HepG2 (cell line): ENCODE results near the gene CHMP6. TPM values are rescaled to one million over a fixed set of nuclear protein-coding genes. Genes with fewer than 3 reads are reported as not detected.
A peak's percentile ranks its signal among the peaks of the same experiment; 100 is the strongest.

Experiments used
- ATF7 ChIP-seq, 2 experiments: fragments of 450-650 bp in 1 of 2; sonication (generic) in 1 of 2; formaldehyde crosslinking in 1 of 2; IDR thresholded peaks; 2 replicates each; pipeline versions ENCODE4 v1.4.0 to v1.6.1; 2016 to 2020; ENCODE audit warnings: antibody characterized with exemption in 1 of 2, mild to moderate bottlenecking in 1 of 2, missing genetic modification reagents in 1 of 2
- FOXA1 ChIP-seq, 2 experiments: fragments of 450-650 bp in 1 of 2; sonication (generic) in 1 of 2; formaldehyde crosslinking in 1 of 2; IDR thresholded peaks; 2 replicates each; pipeline versions ENCODE4 v1.4.0 to v1.6.1; 2016 to 2020; ENCODE audit warnings: missing genetic modification reagents in 1 of 2
- JDP2 ChIP-seq: sonication (generic); formaldehyde crosslinking; IDR thresholded peaks from 2 replicates; pipeline ENCODE4 v1.8.1; 2022; ENCODE audit warnings: missing genetic modification reagents, borderline replicate concordance
- NCOA2 ChIP-seq: sonication (generic); formaldehyde crosslinking; IDR thresholded peaks from 2 replicates; pipeline ENCODE4 v1.8.0; 2022; ENCODE audit warnings: inconsistent platforms
- PRPF4 ChIP-seq: fragments of 200-400 bp; formaldehyde crosslinking; IDR thresholded peaks from 2 replicates; pipeline ENCODE4 v1.6.1; 2016; ENCODE audit warnings: low read length, low read depth; ENCODE audit not compliant: poor library complexity, severe bottlenecking
- TCF7L2 ChIP-seq: IDR thresholded peaks from 2 replicates; pipeline ENCODE4 v1.6.1; 2011; ENCODE audit warnings: mild to moderate bottlenecking, low read depth, low read length, moderate library complexity
- WIZ ChIP-seq: sonication (generic); formaldehyde crosslinking; IDR thresholded peaks from 2 replicates; pipeline ENCODE4 v1.5.1; 2020; ENCODE audit warnings: mild to moderate bottlenecking, missing genetic modification reagents
- ZFP90 ChIP-seq: sonication (generic); formaldehyde crosslinking; IDR thresholded peaks from 2 replicates; pipeline ENCODE4 v1.8.0; 2022; ENCODE audit warnings: missing genetic modification reagents, mild to moderate bottlenecking, inconsistent platforms, borderline replicate concordance
- ZNF562 ChIP-seq: sonication (generic); formaldehyde crosslinking; IDR thresholded peaks from 2 replicates; pipeline ENCODE4 v1.8.0; 2022; ENCODE audit warnings: missing genetic modification reagents, borderline replicate concordance
- ZNF569 ChIP-seq: sonication (generic); formaldehyde crosslinking; IDR thresholded peaks from 2 replicates; pipeline ENCODE4 v1.5.0; 2020; ENCODE audit warnings: mild to moderate bottlenecking, missing genetic modification reagents, moderate library complexity, borderline replicate concordance
- ZNF781 ChIP-seq: sonication (generic); formaldehyde crosslinking; IDR thresholded peaks from 2 replicates; pipeline ENCODE4 v1.5.1; 2020; ENCODE audit warnings: borderline replicate concordance, mild to moderate bottlenecking, missing genetic modification reagents; ENCODE audit errors: not compliant biosample characterization
- polyA plus RNA-seq, 8 experiments: library from polyadenylated mRNA; depleted of rRNA in 3 of 8; stranded (reverse) in 7 of 8; unstranded in 1 of 8; fragments of >200 nt; fragmentation: Illumina TruSeq in 4 of 8; extraction: Trizol in 4 of 8; gene quantifications; 2 replicates each; pipeline versions ENCODE4 v1.2.1 to v1.2.3, GENCODE V29; 2011 to 2016; ENCODE audit warnings: low read depth in 4 of 8, missing spikeins in 1 of 8, mixed read lengths in 1 of 8; ENCODE audit not compliant: insufficient read depth in 1 of 8
- total RNA-seq, 5 experiments: library from RNA; depleted of rRNA; stranded (reverse); fragments of >200 nt; fragmentation: Illumina TruSeq; extraction: Trizol; gene quantifications; 2 replicates each; pipeline ENCODE4 v1.2.3, GENCODE V29; 2016; ENCODE audit warnings: low read depth in 1 of 5
- TF ChIP-seq, protein P1 (sequence below): sonication (generic); formaldehyde crosslinking; IDR thresholded peaks from 2 replicates; pipeline ENCODE4 v1.4.0; 2020; ENCODE audit warnings: missing genetic modification reagents
- TF ChIP-seq, protein P2 (sequence below): IDR thresholded peaks from 2 replicates; pipeline ENCODE4 v1.6.1; 2016; ENCODE audit warnings: missing genetic modification reagents, missing compliant biosample characterization
- TF ChIP-seq, protein P3 (sequence below): sonication (generic); formaldehyde crosslinking; IDR thresholded peaks from 2 replicates; pipeline ENCODE4 v1.5.1; 2020; ENCODE audit warnings: mild to moderate bottlenecking, missing genetic modification reagents, moderate library complexity
- TF ChIP-seq, protein P4 (sequence below): sonication (generic); formaldehyde crosslinking; IDR thresholded peaks from 2 replicates; pipeline ENCODE4 v1.4.0; 2020; ENCODE audit warnings: missing genetic modification reagents, borderline replicate concordance

Gene CHMP6
- total and polyA plus RNA-seq, 2 of the 13 experiments (the other 11 are each of a cell fraction or from before 2014, with no cell fraction given), result 11.1 to 24.2 TPM

DNA sequence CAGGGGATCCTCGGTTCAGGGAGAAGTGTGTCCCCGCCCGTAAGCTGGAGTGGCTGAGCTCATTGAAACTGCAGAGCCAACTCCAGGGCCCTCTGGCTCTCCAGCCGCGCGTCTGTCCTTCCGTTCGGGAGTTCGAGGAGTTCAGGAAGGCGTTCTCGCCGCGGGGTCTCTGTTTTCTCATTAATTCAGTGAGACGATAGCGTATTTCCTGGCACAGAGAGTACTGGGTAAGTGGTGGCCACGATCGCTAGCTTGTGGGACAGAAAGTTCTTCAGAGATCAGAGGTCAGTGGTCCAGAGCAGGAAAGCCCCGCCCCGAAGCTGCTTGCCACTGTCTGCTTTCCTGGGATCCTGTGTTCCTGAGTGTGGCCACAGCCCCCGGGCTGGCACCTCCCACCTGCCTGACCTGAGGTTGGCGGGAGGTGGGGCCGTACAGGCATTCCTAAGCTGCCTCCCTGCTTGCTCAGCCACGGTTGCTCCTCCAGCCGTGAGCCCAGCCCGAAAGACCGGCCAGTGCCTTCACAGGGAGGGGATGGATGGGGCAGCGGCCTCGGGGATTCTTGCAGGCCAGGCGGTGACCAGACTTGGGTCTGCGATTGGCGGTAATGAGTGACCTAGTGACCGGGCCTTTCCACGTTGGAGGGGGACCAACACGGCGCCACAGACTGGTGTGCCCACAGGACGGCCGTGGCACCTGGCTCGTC, 52.2 kb downstream of the CHMP6 start (continued):
- TF ChIP-seq, protein P1, sequence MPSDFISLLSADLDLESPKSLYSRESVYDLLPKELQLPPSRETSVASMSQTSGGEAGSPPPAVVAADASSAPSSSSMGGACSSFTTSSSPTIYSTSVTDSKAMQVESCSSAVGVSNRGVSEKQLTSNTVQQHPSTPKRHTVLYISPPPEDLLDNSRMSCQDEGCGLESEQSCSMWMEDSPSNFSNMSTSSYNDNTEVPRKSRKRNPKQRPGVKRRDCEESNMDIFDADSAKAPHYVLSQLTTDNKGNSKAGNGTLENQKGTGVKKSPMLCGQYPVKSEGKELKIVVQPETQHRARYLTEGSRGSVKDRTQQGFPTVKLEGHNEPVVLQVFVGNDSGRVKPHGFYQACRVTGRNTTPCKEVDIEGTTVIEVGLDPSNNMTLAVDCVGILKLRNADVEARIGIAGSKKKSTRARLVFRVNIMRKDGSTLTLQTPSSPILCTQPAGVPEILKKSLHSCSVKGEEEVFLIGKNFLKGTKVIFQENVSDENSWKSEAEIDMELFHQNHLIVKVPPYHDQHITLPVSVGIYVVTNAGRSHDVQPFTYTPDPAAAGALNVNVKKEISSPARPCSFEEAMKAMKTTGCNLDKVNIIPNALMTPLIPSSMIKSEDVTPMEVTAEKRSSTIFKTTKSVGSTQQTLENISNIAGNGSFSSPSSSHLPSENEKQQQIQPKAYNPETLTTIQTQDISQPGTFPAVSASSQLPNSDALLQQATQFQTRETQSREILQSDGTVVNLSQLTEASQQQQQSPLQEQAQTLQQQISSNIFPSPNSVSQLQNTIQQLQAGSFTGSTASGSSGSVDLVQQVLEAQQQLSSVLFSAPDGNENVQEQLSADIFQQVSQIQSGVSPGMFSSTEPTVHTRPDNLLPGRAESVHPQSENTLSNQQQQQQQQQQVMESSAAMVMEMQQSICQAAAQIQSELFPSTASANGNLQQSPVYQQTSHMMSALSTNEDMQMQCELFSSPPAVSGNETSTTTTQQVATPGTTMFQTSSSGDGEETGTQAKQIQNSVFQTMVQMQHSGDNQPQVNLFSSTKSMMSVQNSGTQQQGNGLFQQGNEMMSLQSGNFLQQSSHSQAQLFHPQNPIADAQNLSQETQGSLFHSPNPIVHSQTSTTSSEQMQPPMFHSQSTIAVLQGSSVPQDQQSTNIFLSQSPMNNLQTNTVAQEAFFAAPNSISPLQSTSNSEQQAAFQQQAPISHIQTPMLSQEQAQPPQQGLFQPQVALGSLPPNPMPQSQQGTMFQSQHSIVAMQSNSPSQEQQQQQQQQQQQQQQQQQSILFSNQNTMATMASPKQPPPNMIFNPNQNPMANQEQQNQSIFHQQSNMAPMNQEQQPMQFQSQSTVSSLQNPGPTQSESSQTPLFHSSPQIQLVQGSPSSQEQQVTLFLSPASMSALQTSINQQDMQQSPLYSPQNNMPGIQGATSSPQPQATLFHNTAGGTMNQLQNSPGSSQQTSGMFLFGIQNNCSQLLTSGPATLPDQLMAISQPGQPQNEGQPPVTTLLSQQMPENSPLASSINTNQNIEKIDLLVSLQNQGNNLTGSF (CRISPR knock-in tag), result 0 out of 2 replicates have a peak, but pooled peaks have one; percentile 52
- TF ChIP-seq WIZ (no peak), JDP2 (CRISPR knock-in tag) (no peak), FOXA1 (IDR thresholded peaks at IDR 0.05) (no peak), FOXA1 (CRISPR knock-in tag; IDR thresholded peaks at IDR 0.05) (no peak), PRPF4 (no peak), NCOA2 (CRISPR knock-in tag) (peak; percentile 54; the same call in 1 of the 2 replicates), ATF7 (IDR thresholded peaks at IDR 0.05) (no peak), ATF7 (CRISPR knock-in tag; IDR thresholded peaks at IDR 0.05) (no peak), TCF7L2 (no peak), ZNF569 (CRISPR knock-in tag) (no peak), ZFP90 (CRISPR knock-in tag) (no peak; the same call in 1 of the 2 replicates), ZNF562 (CRISPR knock-in tag) (no peak), ZNF781 (CRISPR knock-in tag) (no peak)
- TF ChIP-seq, protein P2, sequence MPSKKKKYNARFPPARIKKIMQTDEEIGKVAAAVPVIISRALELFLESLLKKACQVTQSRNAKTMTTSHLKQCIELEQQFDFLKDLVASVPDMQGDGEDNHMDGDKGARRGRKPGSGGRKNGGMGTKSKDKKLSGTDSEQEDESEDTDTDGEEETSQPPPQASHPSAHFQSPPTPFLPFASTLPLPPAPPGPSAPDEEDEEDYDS (CRISPR knock-in tag), result peak; percentile 90
- TF ChIP-seq, protein P3, sequence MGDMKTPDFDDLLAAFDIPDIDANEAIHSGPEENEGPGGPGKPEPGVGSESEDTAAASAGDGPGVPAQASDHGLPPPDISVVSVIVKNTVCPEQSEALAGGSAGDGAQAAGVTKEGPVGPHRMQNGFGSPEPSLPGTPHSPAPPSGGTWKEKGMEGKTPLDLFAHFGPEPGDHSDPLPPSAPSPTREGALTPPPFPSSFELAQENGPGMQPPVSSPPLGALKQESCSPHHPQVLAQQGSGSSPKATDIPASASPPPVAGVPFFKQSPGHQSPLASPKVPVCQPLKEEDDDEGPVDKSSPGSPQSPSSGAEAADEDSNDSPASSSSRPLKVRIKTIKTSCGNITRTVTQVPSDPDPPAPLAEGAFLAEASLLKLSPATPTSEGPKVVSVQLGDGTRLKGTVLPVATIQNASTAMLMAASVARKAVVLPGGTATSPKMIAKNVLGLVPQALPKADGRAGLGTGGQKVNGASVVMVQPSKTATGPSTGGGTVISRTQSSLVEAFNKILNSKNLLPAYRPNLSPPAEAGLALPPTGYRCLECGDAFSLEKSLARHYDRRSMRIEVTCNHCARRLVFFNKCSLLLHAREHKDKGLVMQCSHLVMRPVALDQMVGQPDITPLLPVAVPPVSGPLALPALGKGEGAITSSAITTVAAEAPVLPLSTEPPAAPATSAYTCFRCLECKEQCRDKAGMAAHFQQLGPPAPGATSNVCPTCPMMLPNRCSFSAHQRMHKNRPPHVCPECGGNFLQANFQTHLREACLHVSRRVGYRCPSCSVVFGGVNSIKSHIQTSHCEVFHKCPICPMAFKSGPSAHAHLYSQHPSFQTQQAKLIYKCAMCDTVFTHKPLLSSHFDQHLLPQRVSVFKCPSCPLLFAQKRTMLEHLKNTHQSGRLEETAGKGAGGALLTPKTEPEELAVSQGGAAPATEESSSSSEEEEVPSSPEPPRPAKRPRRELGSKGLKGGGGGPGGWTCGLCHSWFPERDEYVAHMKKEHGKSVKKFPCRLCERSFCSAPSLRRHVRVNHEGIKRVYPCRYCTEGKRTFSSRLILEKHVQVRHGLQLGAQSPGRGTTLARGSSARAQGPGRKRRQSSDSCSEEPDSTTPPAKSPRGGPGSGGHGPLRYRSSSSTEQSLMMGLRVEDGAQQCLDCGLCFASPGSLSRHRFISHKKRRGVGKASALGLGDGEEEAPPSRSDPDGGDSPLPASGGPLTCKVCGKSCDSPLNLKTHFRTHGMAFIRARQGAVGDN (CRISPR knock-in tag), result peak; percentile 90
- TF ChIP-seq, protein P4, sequence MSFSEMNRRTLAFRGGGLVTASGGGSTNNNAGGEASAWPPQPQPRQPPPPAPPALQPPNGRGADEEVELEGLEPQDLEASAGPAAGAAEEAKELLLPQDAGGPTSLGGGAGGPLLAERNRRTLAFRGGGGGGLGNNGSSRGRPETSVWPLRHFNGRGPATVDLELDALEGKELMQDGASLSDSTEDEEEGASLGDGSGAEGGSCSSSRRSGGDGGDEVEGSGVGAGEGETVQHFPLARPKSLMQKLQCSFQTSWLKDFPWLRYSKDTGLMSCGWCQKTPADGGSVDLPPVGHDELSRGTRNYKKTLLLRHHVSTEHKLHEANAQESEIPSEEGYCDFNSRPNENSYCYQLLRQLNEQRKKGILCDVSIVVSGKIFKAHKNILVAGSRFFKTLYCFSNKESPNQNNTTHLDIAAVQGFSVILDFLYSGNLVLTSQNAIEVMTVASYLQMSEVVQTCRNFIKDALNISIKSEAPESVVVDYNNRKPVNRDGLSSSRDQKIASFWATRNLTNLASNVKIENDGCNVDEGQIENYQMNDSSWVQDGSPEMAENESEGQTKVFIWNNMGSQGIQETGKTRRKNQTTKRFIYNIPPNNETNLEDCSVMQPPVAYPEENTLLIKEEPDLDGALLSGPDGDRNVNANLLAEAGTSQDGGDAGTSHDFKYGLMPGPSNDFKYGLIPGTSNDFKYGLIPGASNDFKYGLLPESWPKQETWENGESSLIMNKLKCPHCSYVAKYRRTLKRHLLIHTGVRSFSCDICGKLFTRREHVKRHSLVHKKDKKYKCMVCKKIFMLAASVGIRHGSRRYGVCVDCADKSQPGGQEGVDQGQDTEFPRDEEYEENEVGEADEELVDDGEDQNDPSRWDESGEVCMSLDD, result no peak; the same call in 1 of the 2 replicates
